Activated CD8-positive, alpha-beta memory T cell treated with anti-CD3 and anti-CD28 coated beads for 1 hour (primary cell): Measurements from ENCODE around the gene CDKL5.

Experiments used
- DNase-seq, 2 donors: peaks; one replicate each; pipeline ENCODE4 v3.0.0-alpha.2; 2020; ENCODE audit warnings: low read depth in 1 of 2; ENCODE audit errors: extremely low read depth in 1 of 2

CDKL5 gene

GRCh38 chrX:18455384-18455783 lies 30.0 kb downstream of the CDKL5 start:
- DNase-seq, result no peak

DNA sequence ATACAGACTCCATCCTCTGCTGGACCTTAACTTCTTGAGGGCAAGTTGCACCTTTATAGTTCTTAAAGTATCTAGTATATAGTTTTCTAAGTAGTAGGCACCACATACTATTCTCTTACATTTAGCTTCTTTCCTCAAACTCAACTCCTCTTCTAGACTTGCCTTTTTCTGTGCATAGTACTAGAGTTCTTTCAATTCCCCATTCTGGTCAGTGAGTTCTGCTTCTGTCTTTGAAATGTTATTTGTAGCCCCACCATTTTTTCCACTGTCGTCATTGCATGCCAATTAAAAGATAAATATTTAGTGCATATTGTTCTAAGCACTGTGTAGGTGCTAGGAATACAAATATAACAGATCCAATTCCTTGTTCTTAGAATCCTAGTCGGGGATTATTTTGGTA lies 31.6 kb downstream of the CDKL5 start:
- no peak for DNase-seq

DNA sequence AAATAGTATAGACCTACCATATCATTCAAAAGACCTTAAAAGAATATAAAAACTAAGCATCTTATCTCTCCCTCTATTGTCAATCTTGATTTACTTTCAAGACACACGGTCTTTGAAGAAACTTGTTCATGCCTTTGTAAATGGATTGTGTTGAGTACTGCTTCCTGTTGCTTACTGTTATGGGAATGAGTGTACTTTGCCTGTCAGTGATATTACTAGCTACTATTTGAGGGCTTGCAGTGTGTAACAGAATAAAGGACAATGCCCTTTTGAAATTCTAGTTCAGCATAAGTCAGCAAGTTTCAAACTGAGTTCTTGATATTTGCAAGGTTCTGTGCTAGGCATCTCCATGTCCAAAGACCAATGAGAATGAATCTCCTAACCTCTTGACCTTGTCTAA lies 36.0 kb downstream of the CDKL5 start:
- no peak for DNase-seq

DNA sequence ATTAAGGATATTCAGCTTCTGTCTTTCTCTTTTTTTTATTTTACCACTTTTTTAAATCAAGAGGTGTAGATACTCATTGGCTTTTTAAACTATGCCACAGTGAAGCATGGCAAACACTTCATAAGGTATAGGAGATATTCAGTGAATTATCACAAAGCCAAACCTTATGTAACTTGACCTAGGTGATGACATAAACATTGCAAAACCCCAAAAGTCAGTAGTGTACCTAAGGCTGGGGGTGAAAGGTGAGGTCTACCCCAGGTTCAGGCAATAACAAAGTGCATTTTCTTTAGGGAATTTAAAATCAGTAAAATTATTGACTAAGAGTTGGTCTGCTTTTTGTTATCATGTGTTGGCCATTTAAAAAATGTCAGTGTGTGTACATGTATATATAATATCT lies 39.1 kb downstream of the CDKL5 start:
- DNase-seq, result no peak

GRCh38 chrX:18465051-18465450 lies 39.6 kb downstream of the CDKL5 start:
- no peak for DNase-seq

DNA sequence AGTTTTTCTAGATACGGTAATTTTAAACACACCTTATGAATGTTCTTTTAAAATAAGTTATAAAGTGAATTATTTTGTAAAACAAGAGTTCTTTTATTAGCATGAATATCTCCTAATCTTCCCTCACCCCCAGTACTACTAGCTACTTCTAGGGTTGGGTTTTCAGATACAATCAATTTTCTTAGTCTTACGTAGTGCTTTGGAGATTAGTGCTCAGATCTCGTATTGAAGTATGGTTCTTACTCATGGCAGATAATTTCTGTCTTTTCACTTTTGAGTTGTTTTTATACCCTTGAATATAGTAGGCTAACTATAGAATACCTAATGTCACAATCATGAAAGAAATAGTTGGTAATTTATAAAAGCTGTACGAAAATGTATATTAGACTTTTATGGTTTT lies 43.2 kb downstream of the CDKL5 start:
- DNase-seq, result no peak

DNA sequence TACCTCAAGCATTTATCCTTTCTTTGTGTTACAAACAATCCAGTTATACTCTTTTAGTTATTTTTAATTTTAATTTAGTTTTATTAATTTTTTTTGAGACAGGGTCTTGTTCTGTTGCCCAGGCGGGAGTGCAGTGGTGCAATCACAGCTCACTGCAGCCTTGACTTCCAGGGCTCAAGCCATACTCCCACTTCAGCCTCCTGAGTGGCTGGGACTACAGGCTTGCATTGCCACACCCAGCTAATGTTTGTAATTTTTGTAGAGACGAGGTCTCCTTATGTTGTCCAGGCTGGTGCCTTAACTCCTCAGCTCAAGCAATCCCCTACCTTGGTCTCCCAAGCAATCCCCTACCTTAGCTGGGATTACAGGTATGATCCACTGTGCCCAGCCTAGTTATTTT lies 45.9 kb downstream of the CDKL5 start:
- no peak for DNase-seq

GRCh38 chrX:18490806-18491555 lies 65.6 kb downstream of the CDKL5 start:
- DNase-seq, result no peak

DNA sequence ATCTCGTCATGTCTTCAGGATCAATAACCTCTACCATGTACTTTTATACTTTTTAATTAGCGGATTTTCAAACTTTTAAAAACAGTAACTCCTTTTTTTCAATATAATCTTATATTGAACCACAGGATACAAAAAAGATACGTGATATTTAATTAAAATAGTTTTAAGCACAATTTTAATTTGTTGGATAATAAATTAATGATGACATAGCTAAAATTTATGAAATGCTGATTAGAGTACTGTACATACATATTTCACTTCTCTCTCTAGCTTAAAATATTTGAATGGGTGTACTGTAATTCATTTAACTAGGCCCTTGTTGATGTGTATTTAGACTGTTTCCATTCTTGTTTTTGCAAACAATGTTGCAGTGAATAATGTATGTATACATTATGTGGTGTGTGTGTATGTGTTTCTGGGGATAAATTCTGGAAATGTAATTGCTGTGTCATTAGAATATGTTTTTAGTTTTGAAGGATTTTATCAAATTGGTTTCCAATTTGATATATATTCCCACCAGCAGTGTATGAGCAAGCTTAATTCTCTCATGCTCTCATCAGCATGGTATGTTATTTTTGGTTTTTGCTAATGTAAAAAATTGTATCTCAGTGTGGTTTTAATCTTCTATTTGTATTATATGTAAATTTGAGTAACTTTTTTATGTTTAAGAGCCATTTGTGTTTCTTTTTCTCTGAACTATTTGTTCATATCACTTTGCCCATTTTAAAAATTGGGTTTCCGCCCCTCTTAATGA lies 66.4 kb downstream of the CDKL5 start:
- DNase-seq, result no peak

DNA sequence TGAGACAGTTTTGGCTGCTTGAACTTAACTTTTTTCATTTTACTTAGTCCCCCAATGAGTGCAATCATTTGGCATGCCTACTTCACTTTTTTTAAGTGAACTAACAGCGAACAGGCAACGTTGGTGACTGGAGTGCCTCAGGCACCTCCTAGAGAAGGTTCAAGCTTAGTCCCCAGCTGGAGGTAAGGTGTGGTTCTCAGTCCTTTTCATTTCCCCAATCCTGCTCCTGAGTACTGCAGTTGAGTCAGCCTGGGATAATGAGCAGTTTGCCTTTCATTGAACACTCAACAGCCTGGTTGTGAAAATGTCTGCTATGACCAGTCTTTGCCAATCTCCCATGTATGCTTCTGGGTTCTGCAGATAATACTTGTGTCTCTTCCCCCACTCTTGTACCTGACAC lies 109.5 kb downstream of the CDKL5 start:
- no peak for DNase-seq

DNA sequence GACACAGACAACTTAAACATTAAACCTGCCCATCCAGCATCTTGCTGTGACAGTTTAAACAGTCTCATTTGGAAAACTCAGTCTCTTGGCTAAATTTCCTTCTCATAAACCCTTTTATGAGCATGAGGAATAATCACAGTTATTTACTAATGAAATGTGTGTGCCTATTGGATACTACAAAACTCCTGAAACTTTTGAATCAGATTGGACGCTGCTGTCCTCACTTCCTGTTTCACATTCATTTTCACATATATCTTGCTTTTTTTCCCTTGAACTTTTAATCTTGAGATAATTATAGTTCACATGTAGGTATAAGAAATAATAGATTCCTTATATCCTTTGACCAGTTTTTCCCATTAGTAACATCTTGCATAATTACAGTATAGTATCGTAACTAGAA lies 111.7 kb downstream of the CDKL5 start:
- DNase-seq, result no peak

DNA sequence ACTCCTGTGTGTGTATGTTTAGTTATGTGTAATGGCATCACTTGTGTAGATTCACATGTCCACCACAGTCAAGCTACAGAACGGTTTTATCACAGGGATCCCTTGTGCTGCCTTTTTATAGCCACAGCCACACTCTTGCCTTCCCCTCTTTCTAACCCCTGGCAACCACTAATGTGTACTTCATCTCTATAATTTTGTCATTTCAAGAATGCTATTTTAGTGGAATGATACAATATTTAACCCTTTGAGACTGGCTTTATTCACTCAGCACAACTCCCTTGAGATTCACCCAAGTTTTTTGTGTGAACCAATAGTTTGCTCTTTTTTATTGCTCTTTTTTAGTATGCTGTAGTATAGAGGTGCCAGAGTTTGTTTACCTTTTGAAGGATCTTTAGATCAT lies 112.1 kb downstream of the CDKL5 start:
- DNase-seq, result no peak

DNA sequence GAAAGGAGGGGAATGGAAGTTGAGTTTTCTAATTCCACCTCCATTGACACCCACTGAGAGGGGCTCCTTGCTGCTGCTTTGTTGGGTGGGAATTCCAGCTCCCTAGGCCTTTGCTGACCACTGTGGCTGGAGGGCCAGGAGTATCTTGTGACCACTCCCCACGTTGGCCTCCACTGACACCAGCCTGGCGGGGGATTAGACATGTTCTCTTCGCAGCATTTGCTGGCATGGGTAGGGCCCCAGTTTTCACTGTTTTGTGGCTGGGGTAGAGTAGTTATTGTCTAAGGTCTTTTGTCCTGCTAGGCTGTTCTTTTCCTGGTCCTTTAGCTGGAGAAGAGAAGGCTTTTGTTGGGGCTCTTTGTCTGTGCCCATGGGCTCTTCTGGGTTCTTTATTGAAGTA lies 116.7 kb downstream of the CDKL5 start:
- no peak for DNase-seq

DNA sequence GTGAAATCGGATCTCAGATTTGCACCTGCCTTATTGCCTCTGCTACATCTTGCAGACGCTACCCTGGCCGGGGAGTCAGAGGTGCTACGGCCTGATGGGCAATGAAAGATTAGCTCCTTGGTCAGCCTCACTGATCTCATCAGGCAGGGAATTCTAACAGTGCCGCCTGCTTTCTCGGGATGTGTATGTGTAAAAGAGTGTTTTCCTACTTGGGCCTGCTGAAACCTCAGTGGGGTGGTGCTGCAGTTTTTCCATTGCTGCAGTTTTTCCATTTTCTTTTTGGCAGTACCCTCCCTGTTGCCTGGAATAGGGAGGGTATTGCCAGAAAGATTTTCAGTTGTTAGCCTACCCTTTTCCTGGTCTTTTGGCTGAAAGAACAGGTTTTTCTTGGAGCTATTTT lies 117.5 kb downstream of the CDKL5 start:
- DNase-seq, result no peak

DNA sequence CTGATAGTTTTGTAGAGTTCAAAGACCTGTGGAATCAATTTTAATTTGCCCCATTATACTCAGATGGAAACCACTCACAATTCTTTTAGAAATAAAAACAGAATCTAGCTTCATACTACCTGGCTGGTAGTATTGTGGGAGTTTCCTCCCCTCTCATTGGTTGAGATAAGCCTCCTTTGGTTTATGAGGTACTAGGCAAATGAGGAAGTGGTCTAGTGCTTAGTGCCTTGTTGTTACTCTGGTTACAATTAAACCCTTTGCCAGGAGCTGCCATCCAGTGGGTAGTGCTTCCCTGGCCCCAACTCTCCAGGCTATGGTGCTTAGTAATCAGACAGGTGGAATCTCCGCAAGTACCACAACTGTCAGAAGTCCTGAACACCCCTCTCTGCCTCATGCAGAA lies 118.3 kb downstream of the CDKL5 start:
- DNase-seq, result no peak

DNA sequence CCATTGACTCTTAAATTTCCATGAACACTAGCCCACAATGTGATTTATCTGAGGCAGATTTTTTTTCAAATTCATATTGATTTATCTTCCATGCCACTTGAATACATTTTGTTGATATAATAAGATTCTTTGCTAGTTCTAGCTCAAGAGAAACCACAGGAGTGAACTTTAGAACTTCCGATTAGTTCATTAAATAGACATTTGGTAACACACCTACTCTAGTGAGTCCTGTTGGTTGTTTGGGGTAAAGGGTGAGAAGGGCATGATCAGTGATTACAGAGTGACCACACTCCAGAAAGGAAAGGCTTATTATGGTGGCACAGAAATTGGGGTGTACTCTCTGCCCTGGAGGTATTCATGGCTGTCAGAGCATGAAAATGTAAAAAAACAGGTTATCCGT lies 120.4 kb downstream of the CDKL5 start:
- DNase-seq, result no peak

DNA sequence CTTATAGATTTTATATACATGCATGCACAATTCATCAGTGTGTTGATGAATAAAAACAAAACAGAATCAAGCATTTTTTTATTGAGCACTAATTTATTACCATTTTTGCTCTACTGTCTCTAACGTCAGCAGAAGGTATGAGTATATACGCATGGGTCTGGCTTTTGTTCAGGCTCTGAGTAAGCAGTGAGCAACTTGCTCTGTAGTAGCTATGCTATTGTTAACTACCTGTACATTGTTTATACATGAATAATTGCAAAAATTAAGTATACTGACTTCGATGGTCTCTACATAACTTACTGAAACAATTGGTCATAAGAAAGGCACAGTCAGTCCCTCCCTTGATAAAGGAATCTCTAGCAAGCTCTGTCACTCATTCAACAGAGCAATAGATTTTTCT lies 123.6 kb downstream of the CDKL5 start:
- no peak for DNase-seq

DNA sequence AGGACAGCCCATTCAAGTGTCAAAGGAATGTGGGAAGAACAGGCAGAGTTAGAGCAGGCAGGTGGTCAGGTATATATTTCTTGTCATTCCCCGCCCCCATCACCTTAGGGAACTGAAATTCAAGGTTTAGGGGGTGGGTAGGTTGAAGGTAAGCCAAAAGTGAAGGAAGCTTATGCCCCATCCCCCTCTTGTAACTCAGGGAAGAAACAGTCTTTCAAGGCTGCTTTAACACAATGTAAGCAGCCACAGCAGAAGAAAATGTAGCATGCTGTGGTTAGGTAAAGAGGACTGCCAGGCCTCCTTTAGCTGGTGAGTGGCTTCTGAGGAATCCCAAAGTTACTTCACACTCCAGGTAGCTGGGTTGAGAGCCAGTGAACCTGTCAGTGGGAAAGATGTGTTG lies 124.2 kb downstream of the CDKL5 start:
- no peak for DNase-seq

- DNase-seq, result no peak
Observed at GRCh38 chrX:18557879-18558278, 132.5 kb downstream of the CDKL5 start.

DNA sequence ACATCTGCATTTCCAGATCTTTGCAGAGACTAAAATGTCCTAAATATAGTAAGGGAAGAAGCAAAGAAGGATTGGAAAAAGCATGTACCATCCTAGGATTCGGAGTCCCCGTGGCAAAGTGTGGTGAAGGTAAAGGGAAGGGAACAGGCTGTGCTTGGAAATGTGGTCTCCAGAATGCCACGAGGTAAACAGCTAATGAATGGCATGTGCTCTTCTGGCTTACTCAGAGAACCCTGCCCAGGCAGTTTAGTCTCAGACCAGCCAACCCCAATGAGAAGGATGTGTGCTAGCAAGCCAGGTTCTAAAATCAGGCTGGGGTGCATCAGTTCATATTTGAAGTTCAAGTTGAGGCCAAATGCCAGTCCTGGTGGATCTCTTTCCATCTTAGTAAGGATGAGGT lies 133.4 kb downstream of the CDKL5 start:
- no peak for DNase-seq

DNA sequence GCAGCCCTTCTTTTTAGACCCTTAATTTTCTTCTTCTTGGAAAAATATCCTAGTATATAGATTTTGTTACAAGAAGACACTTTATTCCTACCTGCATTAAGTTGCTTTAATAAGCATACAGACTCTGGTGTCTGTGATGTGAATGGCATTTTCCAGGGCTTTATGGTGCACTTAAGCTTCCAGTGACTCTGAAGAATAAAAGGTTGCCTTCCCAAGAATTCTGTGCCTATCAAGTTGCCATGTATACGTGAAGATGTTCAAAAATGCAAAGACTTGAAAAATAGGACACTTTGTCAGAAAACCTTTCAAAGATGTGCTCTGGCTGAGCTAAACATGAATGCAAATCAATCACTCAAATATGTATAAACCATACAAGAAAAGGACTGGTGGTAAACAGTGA lies 135.6 kb downstream of the CDKL5 start:
- DNase-seq, result no peak

- DNase-seq, result no peak
Observed at GRCh38 chrX:18565727-18566126, 140.3 kb downstream of the CDKL5 start.

DNA sequence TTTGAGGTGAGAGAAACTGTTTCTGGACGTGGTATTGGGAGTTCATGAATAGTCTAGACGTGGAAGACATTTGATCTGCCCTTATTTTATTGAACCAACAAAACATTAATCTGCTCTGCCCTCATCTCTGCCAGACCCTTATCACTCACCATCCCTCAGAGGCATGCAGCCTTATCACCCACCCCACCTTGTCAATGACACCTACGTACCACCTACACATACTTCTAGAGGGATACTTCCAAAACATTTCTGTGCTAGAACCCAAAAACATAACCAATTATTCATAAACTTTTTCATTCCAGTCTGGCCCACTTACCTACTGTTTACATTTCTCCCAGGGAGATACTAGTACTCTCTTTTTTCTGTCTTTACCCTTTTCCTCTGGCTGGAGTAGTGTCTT lies 141.3 kb downstream of the CDKL5 start:
- DNase-seq, result no peak
